H1 (cell line): ENCODE measurements around the gene ZNF385B.

ENCODE experiments used
- ASH2L ChIP-seq: fragments of 200-600, 300-600 bp; sonication (generic); IDR thresholded peaks from one replicate; pipeline ENCODE4 v1.7.1; 2017; ENCODE audit warnings: low read length
- BCL11A ChIP-seq, 2 experiments: IDR thresholded peaks; one replicate each; pipeline ENCODE4 v1.6.1; 2011; ENCODE audit warnings: low read depth in 2 of 2, low read length in 2 of 2, mild to moderate bottlenecking in 2 of 2
- EZH2 ChIP-seq: fragments of 200-600 bp; sonication (generic); IDR thresholded peaks from 2 replicates; pipeline ENCODE4 v1.7.1; 2012; ENCODE audit warnings: low read depth, mild to moderate bottlenecking, moderate library complexity, low read length, inconsistent platforms; ENCODE audit not compliant: severe bottlenecking
- POLR2A ChIP-seq, 2 experiments: IDR thresholded peaks; 1 replicate in 1 of 2; 2 replicates in 1 of 2; pipeline ENCODE4 v1.6.1; 2011; ENCODE audit warnings: low read depth in 2 of 2, low read length in 2 of 2, mild to moderate bottlenecking in 2 of 2; ENCODE audit errors: control extremely low read depth in 1 of 2
- POLR2AphosphoS5 ChIP-seq: IDR thresholded peaks from 2 replicates; pipeline ENCODE4 v1.6.1; 2011; ENCODE audit warnings: low read depth, low read length
- RFX5 ChIP-seq: IDR thresholded peaks from 2 replicates; pipeline ENCODE4 v1.6.1; 2011; ENCODE audit warnings: low read depth, low read length, improper control_type of control experiment, borderline replicate concordance
- RXRA ChIP-seq: IDR thresholded peaks from 2 replicates; pipeline ENCODE4 v1.6.1; 2011; ENCODE audit warnings: low read depth, mild to moderate bottlenecking, low read length, moderate library complexity; ENCODE audit not compliant: insufficient read depth
- SIN3A ChIP-seq, 2 experiments: IDR thresholded peaks in 1 of 2; conservative IDR thresholded peaks in 1 of 2; 2 replicates each; pipeline ENCODE4 v1.6.1; 2011 to 2012; ENCODE audit warnings: low read length in 2 of 2, improper control_type of control experiment in 1 of 2, low read depth in 1 of 2, mild to moderate bottlenecking in 1 of 2
- TBP ChIP-seq: IDR thresholded peaks from 2 replicates; pipeline ENCODE4 v1.6.1; 2011; ENCODE audit warnings: low read depth, low read length, improper control_type of control experiment
- ZNF274 ChIP-seq: IDR thresholded peaks from 2 replicates; pipeline ENCODE4 v1.7.0; 2012; ENCODE audit warnings: low read length, borderline replicate concordance; ENCODE audit errors: extremely low read depth
- TF ChIP-seq, protein P1 (sequence below), 3 experiments: IDR thresholded peaks; 1 replicate in 2 of 3; 2 replicates in 1 of 3; pipeline versions ENCODE4 v1.5.1 to v1.6.1; 2011; ENCODE audit warnings: low read length in 3 of 3, mild to moderate bottlenecking in 3 of 3, inconsistent platforms in 2 of 3, low read depth in 1 of 3, moderate library complexity in 1 of 3; ENCODE audit not compliant: insufficient read depth in 1 of 3; ENCODE audit errors: control extremely low read depth in 1 of 3

DNA sequence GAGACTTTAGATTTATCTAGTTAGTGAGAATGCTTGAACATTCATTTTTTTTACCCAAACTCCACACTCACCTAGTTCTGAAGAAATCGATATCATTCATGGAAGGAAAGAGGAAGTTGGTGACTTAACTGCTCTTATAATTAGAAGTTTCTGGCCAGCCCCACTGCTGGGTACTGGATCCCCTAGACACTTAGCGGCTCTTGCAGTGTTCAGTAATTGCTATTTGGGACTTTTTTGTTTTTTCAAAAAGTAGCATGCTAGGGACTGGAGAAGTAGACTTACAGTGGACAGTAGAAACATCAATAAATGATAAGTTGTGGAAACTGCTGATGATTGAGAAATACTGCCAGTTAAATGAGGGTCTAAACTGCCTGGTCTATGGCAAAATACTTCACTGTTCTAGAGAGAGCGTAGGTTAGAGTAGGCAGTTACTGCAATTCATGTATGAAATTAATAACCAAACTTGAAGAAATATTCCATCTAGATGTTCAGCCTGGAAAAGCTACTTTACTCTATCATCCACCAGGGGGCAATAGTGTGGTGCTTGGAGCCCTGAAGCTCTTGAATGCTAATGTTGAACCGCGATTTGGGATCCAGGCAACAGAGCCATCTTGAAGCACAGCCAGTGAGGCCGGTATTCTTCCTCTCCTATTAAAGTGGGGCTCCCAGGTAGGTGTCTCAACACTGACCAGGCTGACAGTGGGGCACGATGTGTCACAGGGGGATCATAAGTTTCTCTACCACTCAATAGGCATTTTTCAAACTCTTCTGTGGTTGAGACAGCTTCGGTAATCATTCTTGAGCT, 450.7 kb downstream of the ZNF385B start:
- TF ChIP-seq RXRA (no peak), EZH2 (no peak), TBP (no peak), POLR2AphosphoS5 (no peak), BCL11A (IDR thresholded peaks at IDR 0.05; ENCODE audit: low read depth in 2 of 2, low read length in 2 of 2) (no peak), ASH2L (no peak), RFX5 (no peak), POLR2A (IDR thresholded peaks at IDR 0.05; ENCODE audit: control extremely low read depth in 1 of 2, low read depth in 2 of 2, low read length in 2 of 2) (no peak), SIN3A (conservative IDR thresholded peaks at IDR 0.05 in 1 of 2, IDR thresholded peaks at IDR 0.05 in 1 of 2; ENCODE audit: low read depth in 1 of 2, low read length in 2 of 2) (no peak), ZNF274 (no peak)
- TF ChIP-seq, protein P1, sequence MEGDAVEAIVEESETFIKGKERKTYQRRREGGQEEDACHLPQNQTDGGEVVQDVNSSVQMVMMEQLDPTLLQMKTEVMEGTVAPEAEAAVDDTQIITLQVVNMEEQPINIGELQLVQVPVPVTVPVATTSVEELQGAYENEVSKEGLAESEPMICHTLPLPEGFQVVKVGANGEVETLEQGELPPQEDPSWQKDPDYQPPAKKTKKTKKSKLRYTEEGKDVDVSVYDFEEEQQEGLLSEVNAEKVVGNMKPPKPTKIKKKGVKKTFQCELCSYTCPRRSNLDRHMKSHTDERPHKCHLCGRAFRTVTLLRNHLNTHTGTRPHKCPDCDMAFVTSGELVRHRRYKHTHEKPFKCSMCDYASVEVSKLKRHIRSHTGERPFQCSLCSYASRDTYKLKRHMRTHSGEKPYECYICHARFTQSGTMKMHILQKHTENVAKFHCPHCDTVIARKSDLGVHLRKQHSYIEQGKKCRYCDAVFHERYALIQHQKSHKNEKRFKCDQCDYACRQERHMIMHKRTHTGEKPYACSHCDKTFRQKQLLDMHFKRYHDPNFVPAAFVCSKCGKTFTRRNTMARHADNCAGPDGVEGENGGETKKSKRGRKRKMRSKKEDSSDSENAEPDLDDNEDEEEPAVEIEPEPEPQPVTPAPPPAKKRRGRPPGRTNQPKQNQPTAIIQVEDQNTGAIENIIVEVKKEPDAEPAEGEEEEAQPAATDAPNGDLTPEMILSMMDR (IDR thresholded peaks at IDR 0.05; ENCODE audit: control extremely low read depth in 1 of 3, insufficient read depth in 1 of 3, low read depth in 1 of 3, low read length in 3 of 3) = peak in 2 of 3 experiments; percentile 74 to 86; a peak in 3 of 4 replicates
